GM19351 (cell line): Measurements from ENCODE around the gene OR51E1.

Experiments used
- ATAC-seq: cut with Tn5 transposase; IDR thresholded peaks from one replicate; pipeline ENCODE4 v1.9.1; 2021; ENCODE audit warnings: mild to moderate bottlenecking, moderate library complexity; ENCODE audit not compliant: unreplicated experiment

OR51E1 gene

DNA sequence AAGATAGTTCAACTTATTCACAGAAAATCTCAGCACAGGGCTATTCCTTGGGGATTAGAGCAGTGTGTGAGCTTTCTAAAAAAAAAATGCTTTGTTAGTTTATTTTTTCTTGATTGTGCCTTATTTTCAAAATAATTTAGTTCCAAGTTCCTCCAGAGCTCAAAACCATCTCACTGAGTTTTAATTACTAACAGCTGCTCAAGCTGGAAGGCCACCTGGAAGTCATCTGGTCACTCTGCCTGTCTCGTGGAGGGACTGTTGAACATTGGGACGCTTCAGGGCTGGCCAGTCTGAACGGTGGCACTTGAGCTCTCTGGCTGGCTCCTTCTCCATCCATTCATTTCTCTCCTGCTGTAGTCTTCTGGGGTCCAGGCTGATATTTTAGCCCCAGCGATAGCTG, 4.0 kb downstream of the OR51E1 start:
- no peak for ATAC-seq

DNA sequence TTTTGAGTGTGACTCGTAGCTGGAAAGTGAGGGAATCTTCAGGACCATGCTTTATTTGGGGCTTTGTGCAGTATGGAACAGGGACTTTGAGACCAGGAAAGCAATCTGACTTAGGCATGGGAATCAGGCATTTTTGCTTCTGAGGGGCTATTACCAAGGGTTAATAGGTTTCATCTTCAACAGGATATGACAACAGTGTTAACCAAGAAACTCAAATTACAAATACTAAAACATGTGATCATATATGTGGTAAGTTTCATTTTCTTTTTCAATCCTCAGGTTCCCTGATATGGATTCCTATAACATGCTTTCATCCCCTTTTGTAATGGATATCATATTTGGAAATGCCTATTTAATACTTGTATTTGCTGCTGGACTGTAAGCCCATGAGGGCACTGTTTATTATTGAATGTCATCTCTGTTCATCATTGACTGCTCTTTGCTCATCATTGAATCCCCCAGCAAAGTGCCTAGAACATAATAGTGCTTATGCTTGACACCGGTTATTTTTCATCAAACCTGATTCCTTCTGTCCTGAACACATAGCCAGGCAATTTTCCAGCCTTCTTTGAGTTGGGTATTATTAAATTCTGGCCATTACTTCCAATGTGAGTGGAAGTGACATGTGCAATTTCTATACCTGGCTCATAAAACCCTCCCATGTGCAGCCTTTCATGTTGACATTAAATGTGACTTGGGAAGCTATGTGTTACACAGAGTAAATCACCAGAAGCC, 11.0 kb downstream of the OR51E1 start:
- ATAC-seq: peak; percentile 77

DNA sequence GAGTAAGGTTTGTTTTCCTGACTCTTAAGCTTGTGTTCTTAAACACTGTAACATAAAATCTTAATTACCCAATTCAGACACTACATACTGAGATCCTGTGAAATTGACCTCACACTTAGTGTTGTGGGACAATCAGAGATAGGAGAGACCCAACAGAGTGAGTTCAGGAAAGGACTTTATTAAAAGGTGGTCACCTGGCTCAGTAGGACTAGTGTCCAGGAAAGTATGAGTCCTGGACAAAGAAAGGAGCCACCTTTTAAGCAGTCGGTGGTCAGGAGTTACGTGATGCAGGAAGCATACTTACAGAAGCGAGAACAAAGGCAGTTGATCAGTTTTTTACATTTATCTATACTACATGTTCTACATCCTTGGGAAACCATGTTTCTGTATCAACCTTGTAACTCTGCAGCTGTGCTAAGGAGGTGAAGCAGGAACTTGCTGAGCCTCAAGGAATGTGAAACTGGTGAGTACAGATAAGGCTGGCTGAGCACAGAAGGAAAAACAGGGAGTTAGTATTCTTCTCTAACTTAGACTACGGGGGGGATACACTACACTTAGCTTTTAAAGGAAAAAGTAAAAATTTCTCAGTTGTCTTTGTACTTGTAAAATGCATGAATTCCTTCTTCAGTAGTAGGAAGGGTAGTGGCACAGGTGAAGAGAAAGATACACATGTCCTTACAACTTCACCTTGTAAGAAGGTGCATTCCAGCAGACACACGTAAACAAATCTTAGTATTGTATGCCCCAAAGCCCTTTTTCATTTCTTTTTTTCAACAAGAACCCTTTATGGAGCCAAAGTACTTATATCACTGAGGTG, 15.1 kb downstream of the OR51E1 start:
- ATAC-seq: no peak

DNA sequence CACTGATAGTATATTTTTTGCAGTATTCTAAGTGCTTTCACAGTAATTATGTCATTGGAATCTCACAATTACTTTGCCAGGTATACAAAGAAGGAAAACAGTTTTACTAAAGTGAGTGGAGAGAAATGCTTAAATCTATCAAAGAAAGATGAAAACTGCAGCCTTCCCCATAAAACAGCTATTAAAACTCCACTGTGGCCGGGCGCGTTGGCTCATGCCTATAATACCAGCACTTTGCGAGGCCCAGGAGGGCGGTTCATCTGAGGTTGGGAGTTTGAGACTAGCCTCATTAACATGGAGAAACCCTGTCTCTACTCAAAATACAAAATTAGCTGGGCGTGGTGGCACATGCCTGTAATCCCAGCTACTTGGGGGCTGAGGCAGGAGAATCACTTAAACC, 19.1 kb downstream of the OR51E1 start:
- no peak for ATAC-seq

DNA sequence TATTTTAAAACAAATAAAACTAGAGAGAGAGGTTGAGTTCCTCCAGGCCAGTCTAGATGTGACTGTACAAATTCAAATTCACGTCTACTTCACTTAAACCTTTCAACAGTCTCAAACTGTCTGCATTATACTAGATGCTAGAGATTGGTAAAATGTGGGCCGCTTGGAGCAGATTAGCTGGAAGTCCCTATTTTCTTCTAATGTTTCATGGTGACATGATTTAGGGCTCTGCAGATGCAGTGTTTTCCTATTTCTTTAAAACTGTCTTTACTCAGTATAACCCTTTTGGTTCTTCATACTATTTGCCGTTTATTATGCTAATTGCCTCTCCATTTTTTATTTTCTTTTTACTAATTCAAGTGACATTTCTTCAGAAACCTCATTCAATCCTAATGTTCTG, 20.4 kb downstream of the OR51E1 start:
- ATAC-seq: no peak

DNA sequence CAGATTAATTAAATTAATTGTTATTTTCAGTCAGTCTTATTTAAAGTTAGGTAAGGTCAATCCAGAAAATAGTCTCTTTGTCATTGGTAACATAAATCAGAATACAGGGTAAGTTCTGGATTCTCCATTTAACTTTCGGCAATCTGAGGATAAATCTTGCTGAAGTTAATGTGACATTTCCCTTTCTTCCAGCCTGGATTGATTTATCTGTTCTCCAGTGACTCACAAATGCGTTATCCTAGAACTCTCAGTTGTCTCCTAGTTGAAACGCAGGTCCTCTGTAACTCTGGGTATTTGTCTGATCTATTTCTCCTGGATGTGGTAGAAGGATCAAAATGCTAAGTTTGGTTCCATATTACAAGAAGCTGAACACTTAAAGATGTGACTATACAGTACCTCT, 21.0 kb downstream of the OR51E1 start:
- ATAC-seq: no peak

DNA sequence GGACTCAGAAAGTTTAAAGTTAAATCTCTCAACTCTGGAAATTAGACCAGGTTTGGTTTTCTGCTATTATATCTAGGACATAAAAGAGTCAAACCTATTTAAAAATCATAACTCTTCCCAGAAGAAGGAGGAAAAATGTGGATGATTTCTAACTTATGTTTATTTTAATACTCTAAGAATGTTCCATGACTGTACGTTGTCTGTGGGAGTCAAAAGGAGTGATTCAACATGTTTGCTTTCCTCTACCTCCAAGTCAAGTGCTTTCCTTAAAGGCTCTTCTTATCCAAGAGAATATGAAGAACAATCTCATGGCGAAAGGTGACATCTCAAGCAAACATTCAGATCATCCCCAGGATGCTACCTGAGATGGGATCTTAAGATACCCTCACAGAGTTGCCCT, 21.6 kb downstream of the OR51E1 start:
- no peak for ATAC-seq

DNA sequence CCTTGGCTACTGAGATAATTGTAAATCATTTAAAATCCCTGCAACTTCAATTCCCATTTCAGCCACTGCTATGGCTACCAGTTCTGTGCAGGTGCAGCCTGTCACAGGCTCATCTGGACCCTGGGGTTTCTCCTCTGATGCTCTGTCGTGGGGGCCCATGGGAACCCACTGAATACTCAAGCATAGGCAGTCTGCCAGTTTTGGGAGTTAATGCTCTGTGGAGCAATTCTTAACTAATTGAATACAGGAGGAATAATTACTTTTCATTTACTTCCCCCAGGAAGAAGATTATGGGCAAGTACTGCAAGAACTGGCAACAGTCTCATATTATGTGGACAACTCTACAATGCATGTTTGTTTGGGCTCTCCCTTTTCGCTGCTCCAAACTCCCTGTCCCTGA, 28.0 kb downstream of the OR51E1 start:
- no peak for ATAC-seq

DNA sequence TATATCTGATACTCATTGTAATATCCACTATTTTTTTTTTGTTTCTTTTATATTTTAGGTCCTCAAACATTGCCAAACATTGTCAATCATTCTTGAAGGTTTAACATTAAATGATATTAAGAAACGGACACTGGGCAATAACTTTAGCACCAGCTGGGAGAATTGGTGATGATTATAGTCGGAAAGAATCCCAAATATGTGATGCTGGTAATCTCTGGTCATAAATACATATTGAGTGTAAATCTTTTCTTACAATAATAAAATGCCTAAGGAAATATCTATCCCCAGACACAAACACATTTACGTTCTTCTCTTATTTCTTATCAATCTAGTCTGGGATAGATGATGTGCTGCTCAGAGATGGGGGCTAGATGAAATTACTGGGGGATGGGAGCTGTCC, 28.7 kb downstream of the OR51E1 start:
- no peak for ATAC-seq

DNA sequence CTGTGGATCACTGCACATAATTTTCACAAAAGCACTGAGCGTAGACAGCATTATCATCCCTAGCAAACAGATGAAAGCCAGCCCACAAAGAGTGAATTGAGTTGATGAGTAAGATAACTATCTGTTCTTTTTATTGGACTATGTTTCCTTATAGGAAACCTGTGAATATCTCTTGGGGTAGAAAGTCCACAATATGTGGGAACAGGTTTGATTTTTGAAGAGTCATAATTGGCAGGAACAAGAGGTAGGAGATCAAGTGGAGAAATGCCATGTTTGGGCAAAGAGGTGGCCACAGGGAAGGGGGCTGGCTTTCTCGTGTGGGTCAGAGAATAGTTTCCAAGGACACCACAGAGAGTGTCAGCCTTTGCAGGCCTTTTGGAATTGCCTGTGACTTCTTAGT, 30.0 kb downstream of the OR51E1 start:
- ATAC-seq: no peak

DNA sequence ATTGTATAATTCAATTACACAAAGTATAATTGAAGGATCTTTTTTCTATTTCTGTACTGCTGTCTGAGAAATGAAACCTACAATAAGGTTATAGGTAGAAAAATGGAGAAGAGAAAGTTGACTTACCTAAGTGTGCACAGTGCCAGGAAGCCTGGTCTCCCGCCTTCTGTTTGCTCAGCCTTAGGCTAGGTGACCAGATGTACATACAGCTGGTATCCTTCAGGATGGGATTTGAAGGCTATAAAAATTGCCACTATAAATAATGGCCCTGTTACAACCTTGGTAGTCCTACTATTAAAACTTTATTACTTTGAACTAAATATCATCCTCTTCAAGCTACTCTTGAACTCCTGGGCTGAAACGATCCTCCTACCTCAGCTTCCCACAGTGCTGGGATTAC, 34.2 kb downstream of the OR51E1 start:
- ATAC-seq: peak; percentile 57

DNA sequence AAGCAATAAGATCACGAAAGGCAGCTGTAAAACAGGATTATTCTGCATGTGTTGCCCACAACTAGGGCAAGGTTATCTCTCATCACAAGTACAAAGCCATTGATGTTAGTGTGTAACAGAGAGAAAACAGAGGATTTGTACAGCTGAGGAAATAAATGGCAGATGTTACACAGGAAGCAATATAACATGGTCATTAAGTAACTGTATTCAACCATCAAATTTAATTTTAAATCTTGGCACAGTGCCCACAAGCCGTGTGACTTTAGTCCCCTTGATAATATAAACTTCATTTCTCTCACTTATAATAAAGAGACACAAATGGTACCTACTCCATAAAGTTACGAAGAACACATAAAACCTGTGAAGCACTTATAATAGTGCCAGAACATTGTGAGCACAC, 36.6 kb downstream of the OR51E1 start:
- ATAC-seq: no peak

DNA sequence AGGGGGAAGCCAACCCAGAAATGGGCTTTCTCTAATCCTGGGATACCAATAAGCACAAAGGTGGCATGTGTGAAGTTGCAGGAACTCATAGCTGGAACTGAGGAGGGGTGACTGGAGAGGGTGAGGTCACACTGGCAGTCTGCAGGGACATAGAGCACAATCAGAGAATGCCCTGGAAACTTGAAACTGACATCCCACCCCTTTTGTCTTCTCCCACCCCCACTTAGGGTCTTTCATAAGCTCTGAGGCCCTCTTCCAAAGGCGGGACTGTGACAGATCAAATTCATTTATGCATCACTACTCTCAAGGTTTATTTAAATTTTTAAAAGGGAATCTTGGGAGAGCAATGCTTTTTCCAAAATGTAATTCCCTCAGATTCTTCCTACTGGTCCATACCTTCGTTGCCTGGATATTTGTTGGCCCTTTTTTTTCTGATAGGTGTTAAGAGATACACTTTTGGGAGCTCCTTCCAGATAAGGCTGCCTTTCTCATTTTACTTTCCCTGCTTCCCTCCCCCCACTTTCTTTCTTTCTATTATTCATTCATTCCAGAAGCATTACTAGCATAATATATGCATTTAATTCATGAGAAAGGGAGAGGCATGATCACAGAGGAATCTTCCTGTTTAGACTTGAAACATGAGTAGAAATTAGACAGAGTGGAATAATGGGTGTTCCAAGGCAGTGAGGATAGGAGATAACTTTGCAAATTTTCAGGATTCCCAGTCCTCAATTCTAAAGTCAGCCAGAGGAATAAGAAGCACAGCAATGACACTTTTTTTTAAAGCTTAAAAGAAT, 39.0 kb downstream of the OR51E1 start:
- no peak for ATAC-seq

DNA sequence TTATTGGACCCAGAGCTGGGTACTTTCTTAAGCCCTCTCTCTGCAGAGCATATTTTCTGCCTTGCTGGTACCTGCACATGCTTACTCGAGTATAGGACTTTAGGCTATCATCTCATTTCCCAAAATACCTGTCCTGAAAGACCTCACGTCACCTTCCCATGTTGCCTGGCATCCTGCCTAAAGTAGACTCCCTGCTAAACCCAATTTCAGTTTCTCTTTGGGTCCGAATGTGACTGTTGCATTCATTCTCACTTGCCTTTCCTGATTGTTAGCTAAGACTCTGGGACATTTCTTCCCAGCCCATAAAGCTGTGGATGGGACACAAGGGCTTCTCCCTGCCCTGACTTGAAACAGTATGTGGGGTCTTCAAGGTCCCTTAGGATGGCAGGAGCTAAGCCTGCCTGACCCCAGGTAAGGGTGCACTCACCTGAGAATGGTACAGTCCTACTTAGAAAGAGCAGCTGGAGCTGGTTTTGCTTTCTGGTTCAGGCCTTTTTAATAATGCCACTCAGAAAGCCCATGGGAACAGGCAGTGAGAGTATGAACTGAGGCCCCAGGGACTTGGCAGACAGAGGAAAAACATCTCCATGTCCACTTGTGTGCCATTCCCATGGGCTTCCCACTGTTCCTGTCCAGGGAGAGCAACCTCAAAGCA, 41.0 kb downstream of the OR51E1 start:
- no peak for ATAC-seq

DNA sequence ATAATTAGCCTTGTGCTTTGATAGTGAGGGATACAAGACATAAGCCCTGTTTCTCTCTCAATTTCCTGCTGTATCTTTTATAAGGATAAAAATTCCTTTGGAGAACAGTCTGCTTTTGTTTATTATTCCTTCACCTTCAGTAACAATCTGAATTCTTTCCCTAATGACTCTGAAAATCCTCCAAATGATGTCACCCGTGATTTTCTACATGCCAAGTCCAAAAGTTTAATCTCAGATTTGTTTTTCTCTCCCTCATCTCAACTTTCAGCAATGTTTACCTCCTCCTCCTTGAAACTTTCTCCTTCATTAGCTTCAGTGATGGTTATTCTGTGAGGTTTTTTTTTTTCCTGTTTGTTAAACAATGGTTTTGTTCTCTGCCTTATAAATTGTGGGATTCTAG, 51.7 kb downstream of the OR51E1 start:
- no peak for ATAC-seq

DNA sequence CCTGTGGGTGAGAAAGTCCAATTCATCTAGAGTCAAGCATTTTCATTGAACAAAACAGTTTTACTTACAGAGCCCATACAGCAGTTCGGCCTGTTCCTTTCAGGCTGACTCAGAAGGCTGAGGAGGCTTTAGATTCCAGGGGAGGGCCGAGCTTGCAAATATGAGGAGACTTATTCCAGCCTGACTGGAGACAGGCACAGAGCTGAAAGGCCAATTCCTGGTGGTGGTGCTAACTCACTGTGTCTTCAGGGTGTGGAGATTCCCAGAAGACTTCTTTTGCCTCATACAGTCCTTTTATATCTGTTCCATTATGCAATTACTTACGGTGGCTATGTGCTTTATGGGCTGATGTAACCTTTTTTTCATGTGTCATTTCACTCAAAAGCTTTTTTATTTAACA, 53.8 kb downstream of the OR51E1 start, which contains the start of gene OR51E2:
Gene OR51E2, minus strand, starts transcription at position 269 of the 400 bp plus-strand sequence. CDS start 15,142 bp downstream, outside the sequence.
- no peak for ATAC-seq

DNA sequence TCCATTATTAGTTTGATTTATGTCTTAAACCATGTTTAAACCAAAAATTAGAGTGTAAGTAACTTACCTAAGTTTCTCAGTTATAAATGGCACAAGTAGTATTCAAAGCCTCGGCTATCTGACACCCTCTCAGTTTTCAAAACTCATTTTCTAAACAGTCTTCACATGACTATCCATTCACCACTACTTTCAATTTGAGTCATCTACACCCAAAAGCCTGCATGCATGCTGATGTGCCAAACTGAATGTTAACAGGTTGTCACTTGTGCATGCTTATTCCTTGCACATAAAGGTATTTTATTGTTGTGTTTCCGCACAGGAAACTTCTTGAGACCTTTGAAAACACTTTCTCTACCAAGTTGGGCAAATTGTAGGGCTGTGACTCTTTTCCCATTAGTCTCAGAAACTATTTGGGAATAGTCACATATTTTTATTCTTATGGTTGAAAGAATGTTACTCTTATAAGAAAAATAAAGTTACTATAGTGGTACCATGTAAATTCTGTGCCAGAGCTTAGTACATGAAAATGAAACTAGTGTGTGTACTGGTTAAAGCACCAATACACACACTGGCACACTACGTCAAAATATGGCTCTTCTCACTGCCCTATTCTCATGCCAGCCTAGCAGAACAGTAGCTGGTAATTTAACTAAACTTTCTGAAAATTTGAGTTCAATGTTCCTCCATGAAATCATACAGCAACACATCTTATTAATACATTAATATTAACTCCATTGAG, 56.1 kb downstream of the OR51E1 start:
- peak; percentile 96 for ATAC-seq

DNA sequence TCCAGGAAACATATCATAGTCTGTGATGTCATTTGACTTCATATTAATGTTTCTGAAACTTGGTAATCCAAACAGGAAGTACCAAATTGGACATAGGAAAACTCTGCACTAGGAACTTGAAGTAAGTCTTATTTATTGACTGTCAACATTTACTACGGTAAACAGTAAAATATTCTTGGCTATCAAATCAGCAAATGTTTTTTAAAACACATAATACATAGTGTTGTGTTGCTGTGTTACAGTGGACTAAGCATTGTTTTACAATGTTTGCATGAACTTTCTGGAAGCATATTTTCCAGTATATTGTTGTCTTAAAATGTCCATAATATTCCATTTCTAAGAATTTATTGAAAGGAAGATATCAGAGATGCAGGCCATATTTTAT, 56.6 kb downstream of the OR51E1 start:
- ATAC-seq: no peak

DNA sequence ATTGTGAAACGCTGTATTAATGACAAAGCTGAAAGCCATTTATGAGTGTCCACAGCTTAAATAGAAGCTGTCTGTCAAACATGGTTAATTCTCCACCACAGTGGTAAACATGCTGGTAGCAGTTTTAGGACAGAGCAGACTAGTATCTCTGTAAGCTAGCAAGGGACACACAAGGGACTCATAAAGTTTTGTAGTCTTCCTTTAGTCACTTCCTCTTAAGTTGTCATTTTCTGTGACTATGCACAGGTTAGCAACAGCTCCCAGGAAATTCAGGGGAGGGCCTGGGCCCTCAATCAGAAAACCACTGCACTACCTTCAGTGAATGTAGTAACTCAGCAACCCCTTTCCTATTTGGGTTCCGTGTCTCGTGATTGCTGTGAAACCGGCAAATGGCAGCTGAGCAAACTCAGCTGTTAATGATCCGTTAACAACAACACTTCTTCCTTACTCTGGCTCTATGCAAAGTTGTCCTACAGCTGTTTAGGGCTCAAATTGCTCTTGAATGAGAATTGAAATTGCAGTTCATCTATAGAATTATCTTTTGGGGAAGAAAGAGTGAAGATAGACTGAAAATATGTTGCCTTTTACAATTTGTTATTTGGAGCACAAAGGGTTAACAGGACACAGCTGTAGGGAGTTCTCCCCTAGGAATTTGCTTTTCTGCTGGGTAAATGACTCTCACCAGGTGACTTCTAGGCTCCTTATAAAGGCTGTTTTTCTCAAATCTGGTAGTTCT, 60.4 kb downstream of the OR51E1 start, which contains the start of gene MMP26:
Gene MMP26, plus strand, starts transcription at position 731 of the 736 bp plus-strand sequence.
- no peak for ATAC-seq
